Measurements from ENCODE around the gene BLTP3A. TPM values are rescaled to one million over a fixed set of nuclear protein-coding genes. Genes with fewer than 3 reads are reported as not detected.
"Not testable (repeated sequence)": the region's sequence is repeated elsewhere in the genome, so short reads cannot be mapped to it uniquely, and the experiment has no call there.

BLTP3A gene
- total RNA-seq, 1 donor from 2014 or later = 12.6 TPM

- ChIA-PET CTCF (interaction anchor here (1.1 kb wide), 1 partner anchor 300 kb away, joined by 3 read pairs; no protein-coding TSS in a partner anchor), POLR2A (interaction anchor here (0.7 kb wide), 1 partner anchor 221 kb away, joined by 8 read pairs; no protein-coding TSS in a partner anchor)
- no peak overlapping the region for H3K27ac Mint-ChIP-seq
- DNase-seq (no peak), ATAC-seq (ENCODE audit: low read depth) (no peak)
- H3K36me3 Mint-ChIP-seq (ENCODE audit: low read depth) = peaks cover 30% of the 10 kb centered on the region
- no peaks in the 10 kb centered on the region for H3K9me3 Mint-ChIP-seq
- intact Hi-C loops (cut with micrococcal nuclease) = no loop called here
- no peak for TF ChIP-seq CTCF (IDR thresholded peaks at IDR 0.05)
- no peak overlapping the region for H3K4me3 Mint-ChIP-seq
- no peaks in the 10 kb centered on the region for H3K27me3 Mint-ChIP-seq
- H3K4me1 Mint-ChIP-seq = peaks cover 9% of the 10 kb centered on the region
These were observed 31.8 kb upstream of the BLTP3A start for GRCh38 chr6:34760108-34760507.

- H3K4me3 Mint-ChIP-seq, CTCF ChIA-PET: not testable (repeated sequence)
These were observed 30.2 kb upstream of the BLTP3A start for GRCh38 chr6:34761681-34762080.

GRCh38 chr6:34768148-34768547, 23.7 kb upstream of the BLTP3A start:
- TF ChIP-seq CTCF (IDR thresholded peaks at IDR 0.05) = no peak
- POLR2A ChIA-PET = no interaction called here
- H3K4me1 Mint-ChIP-seq = no peaks in the 10 kb centered on the region
- H3K36me3 Mint-ChIP-seq (ENCODE audit: low read depth) = peaks cover 80% of the 10 kb centered on the region
- no peak overlapping the region for H3K27ac Mint-ChIP-seq
- ATAC-seq (ENCODE audit: low read depth) (no peak), DNase-seq (no peak)
- no peaks in the 10 kb centered on the region for H3K27me3 Mint-ChIP-seq
- H3K4me3 Mint-ChIP-seq = no peak overlapping the region
- CTCF ChIA-PET = no interaction called here
- intact Hi-C loops (cut with micrococcal nuclease) = no loop called here
- H3K9me3 Mint-ChIP-seq = no peaks in the 10 kb centered on the region

More at GRCh38 chr6:34761681-34762080, 30.2 kb upstream of the BLTP3A start:
- H3K4me1 Mint-ChIP-seq; intact Hi-C loops (cut with micrococcal nuclease); H3K9me3 Mint-ChIP-seq; H3K27me3 Mint-ChIP-seq; POLR2A ChIA-PET; DNase-seq; ATAC-seq (ENCODE audit: low read depth); H3K27ac Mint-ChIP-seq: not testable (repeated sequence)
- H3K36me3 Mint-ChIP-seq (ENCODE audit: low read depth) = peaks cover 43% of the 10 kb centered on the region

- Mint-ChIP-seq H3K4me3 (no peak overlapping the region), H3K9me3 (no peaks in the 10 kb centered on the region), H3K36me3 (ENCODE audit: low read depth) (peaks cover 82% of the 10 kb centered on the region), H3K4me1 (no peaks in the 10 kb centered on the region), H3K27me3 (no peaks in the 10 kb centered on the region), H3K27ac (no peak overlapping the region)
- ATAC-seq (ENCODE audit: low read depth) = no peak
- intact Hi-C loops (cut with micrococcal nuclease) = no loop called here
- CTCF ChIA-PET = no interaction called here
- DNase-seq = no peak
- TF ChIP-seq CTCF (IDR thresholded peaks at IDR 0.05) = no peak
- POLR2A ChIA-PET = interaction anchor here (0.6 to 0.8 kb wide), 2 partner anchors 18 to 521 kb away, joined by 4 to 5 read pairs; no protein-coding TSS in a partner anchor
These were observed 20.2 kb upstream of the BLTP3A start for GRCh38 chr6:34771727-34772126.

- DNase-seq = no peak
- POLR2A ChIA-PET = no interaction called here
- Mint-ChIP-seq H3K4me1 (no peaks in the 10 kb centered on the region), H3K36me3 (ENCODE audit: low read depth) (peaks cover 73% of the 10 kb centered on the region), H3K27me3 (no peaks in the 10 kb centered on the region), H3K9me3 (no peaks in the 10 kb centered on the region), H3K27ac (no peak overlapping the region), H3K4me3 (no peak overlapping the region)
- no peak for ATAC-seq (ENCODE audit: low read depth)
- intact Hi-C loops (cut with micrococcal nuclease) = no loop called here
- no peak for TF ChIP-seq CTCF (IDR thresholded peaks at IDR 0.05)
- CTCF ChIA-PET = no interaction called here
These were observed 18.9 kb upstream of the BLTP3A start for GRCh38 chr6:34772940-34773339.

GRCh38 chr6:34773916-34774315, 18.0 kb upstream of the BLTP3A start:
- ATAC-seq (ENCODE audit: low read depth) (no peak), DNase-seq (no peak)
- no peaks in the 10 kb centered on the region for H3K27me3 Mint-ChIP-seq
- no peak overlapping the region for H3K4me3 Mint-ChIP-seq
- H3K36me3 Mint-ChIP-seq (ENCODE audit: low read depth) = peaks cover 71% of the 10 kb centered on the region
- intact Hi-C loops (cut with micrococcal nuclease) = no loop called here
- ChIA-PET POLR2A (interaction anchor here (0.7 kb wide), 1 partner anchor 31 kb away, joined by 4 read pairs; no protein-coding TSS in a partner anchor), CTCF (no interaction called here)
- H3K27ac Mint-ChIP-seq = no peak overlapping the region
- H3K4me1 Mint-ChIP-seq = no peaks in the 10 kb centered on the region
- no peak for TF ChIP-seq CTCF (IDR thresholded peaks at IDR 0.05)
- H3K9me3 Mint-ChIP-seq = no peaks in the 10 kb centered on the region

Measured in activated B cell treated with CpG ODN at 0.5 μM for 24 hours (primary cell).